Superior temporal gyrus (tissue), 1 donor: ENCODE results near the gene SLC25A22.

Source experiments
- DNase-seq: peaks from one replicate; pipeline ENCODE4 v3.0.0-alpha.2; 2016; ENCODE audit errors: extremely low spot score

Gene SLC25A22

DNA sequence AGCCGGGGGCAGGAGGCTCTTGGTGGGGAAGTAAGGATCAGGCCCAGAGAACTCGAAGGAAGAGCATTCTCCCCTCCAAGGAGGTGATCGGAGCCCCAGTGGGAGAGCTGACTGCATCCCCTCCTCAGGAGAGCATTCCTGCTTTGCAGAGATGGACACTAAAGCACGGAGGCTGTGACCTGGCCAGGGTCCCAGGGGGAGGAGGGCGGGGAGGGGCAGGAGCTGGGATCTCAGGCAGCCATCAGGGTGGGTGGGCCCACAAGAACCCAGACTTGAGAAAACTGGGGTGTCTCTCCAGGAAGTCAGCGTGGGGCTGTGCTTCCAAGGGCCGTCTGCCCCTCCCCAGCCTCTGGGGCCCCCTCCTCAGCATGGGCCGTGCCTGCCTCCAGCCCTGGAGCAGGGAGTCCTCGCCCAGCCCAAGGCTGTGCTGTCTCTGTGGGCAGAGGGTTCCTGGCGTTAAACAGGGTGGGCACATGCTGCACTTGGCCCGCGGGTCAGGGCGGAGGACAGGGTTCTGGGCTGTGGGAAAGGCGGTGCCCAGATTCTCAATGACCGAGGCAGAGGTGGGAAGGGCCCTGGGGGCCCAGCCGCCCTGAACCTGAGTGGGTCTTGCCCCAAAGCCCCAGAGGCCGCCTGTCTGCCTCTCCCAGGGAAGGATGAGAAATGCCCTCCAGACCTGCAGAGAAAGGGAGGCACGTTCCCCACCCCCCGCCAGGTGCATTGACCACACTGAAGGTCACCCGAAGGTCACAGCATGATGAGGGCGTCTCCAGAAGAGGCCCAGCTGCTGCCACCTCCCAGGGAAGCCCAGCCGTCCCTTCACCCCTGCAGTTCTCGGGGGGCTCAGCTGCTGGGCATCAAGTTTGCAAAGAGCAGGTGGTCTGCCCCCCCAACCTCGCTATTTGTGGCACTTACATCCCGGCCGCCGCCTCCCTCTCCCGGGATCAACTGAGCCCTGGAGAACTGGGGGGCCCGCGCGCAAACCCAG is 8.8 kb downstream of the SLC25A22 start:
- DNase-seq, result no peak

DNA sequence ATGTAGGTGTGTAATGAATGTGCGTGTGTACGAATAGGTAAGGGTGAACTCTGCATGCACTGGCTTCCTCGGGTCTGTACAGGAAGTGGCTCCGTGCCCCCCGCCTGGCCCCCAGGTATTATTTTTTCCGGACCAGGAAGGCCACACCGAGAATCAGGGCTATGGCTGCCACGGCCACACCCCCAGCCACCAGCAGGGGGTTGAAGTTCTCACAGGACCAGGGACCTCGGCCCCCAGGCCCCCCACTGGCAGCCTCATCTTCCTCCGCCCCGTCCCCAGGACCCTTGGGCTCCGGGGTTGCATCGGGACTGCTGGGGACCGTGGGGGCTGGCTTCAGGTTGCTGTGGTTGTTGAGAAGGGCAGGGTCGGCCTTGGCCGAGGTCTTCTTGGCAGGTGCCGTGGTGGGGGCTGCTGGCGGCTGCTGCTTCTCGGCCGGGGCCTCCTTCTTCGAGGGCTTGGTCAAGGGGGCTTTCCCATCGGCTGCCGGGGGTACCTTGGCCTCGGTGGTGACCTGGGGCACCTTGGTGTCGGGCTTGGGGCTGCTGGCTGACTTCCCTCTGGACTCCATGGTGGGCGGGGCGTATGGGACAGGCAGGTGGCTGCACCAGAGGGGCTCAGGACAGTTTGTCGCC is 10.0 kb downstream of the SLC25A22 start:
- no peak for DNase-seq

DNA sequence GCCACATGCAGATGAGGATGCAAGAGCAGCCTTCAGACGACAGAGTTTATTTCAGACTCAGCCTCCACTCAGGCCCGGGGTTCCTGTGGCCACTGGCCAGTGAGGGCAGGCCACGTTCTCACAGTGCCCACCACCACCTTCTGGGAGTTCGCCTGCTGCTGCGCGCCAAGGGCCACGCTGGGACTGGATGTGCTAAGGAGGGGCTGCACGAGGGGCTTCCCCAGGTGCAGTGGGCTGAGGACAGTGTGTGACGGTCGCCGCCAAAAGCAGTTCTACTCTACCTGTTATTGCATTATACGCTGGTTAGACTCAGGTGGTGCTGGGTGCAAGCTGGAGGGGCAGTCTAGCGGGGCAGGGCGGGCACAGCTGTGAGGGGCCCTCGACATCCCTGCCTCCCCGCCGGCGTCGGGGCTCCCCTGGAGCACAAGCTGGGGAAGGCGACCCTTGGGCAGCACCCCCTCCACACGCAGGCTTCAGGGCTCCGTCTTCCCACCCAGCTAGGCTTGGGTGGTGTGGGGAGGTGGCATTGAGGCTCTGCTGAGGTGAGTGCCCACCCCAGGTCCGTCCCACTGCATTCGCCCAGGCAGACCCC is 10.9 kb downstream of the SLC25A22 start:
- no peak for DNase-seq

DNA sequence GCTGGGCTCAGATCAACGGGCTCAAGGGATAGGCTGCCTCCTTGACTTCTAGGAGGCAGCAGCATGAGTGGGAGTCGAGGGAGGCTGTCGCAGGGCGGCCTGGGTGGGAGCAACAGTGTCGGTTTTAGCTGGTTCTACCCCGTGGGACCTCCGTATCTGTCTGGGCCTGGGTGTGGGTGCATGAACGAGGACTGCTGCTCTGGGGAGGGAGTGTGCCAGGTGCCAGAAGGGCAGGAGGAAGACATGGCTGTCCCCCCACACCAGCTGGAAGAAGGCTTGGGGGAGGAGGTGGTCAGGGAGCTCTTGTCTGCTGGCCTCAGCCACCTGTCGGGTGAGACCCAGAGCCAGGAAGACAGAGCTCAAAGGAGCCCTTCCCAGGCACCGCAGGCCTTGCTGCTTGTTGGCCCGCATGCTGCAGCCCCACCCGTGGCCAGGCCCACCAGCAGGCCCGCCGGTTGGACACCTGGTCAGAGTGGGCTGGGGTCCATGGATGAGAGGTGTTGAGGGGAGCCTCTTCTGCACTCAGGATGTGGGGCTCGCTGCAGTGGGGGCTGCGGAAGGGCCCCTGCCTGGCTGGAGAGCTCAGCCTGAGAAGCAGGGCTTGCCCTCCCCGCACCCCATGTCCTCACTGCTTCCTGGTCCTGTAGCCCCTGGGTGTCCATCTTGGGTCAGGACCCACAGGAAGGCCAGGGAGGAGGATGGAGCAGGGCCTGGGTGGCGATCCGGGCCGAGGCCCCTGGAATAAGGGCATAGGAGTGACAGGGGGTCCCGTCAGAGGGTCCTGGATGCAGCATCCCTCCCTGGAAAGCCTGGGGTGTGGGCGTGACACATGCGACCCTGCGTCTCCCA is 11.6 kb downstream of the SLC25A22 start:
- no peak for DNase-seq

DNA sequence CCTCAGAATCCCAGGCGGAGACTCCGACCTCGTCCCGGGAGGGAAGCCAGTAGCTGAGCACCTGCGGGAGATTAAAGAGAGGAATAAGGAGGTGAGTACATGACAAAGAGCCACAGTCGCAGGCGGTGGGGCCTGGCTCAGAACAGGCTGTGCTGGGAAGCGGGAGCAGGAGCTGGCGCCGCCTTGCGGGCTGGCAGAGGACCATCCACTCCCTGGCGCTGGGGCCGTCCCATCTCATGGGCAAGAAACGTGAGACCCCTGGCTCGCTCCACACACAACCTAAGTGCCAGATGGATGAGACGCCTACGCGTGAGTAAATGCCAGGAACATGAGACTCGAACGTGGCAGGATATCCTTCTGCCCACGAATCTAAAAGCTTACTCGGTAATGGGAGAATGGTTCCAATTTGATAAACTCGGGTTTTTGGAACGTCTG is 14.5 kb downstream of the SLC25A22 start:
- DNase-seq, result peak; percentile 88

DNA sequence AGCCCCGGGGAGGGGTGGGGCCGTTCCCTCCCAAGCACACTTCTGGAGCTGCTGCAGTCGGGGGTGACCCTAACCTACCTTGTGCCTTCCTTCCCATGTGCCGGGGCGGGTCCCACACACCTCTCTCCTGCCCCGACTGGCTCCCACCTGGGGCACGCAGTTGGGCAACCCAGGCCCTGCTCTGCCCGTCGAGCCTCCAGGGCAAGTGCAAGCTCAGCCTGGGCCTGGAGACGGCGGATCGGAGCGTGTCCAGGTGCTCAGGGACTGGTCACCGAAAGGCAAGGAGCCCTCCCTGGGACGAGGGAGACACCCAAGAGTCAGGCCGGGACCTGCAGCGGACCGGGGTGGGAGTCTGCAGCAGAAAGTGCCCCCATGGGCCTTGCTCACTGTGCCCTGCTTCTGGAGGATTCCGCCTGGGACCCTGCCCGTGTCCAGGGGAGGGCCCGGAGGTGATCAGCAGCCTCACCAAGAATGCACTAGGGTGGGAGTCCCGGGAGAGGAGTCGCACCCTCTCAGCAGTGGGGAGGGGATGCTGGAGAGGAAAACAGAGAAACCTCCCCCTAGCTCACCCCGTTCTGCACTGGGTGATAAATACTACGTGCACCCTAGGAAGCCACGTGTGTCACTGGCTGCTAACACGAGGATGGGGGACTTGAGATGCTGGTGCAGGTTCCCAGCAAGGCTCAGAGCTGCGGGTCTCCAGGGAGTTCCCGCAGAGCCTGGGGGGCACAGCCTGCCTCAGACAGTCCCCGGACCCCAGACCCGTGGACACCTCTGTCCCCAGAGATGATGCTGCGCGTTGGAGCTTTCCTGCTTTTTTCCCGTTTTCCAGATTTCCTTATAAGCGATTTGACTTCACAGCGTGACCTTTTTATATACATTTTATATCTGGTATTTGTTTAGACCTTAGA is 15.6 kb downstream of the SLC25A22 start:
- no peak for DNase-seq

DNA sequence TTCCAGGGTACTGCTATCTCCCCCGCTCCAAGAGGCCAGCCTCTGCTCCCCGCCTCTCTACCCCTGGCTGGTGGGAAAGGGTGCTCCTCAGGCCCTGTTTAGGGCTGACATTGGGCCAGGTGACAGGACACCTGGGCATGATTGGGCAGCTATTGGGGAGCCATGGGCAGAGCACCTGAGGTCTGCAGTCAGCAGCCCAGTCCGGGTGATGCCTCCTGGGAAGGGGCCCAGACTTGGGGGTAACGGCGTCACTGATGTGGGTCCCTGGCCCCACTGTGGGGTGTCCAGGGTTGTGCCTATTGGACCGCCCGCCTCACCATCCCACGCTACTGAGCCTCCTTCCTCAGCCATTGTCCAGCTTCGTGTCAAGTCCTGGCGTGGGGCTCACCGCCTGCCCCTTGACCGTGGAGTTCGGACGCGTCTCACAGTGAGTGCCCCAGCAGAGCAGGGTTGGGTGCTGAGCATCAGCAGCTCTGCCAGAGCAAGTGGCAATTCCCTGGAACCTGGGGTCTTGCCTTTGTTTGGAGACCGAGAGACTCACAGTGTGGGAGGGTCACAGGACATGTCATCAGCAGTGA is 18.0 kb downstream of the SLC25A22 start:
- DNase-seq, result no peak

DNA sequence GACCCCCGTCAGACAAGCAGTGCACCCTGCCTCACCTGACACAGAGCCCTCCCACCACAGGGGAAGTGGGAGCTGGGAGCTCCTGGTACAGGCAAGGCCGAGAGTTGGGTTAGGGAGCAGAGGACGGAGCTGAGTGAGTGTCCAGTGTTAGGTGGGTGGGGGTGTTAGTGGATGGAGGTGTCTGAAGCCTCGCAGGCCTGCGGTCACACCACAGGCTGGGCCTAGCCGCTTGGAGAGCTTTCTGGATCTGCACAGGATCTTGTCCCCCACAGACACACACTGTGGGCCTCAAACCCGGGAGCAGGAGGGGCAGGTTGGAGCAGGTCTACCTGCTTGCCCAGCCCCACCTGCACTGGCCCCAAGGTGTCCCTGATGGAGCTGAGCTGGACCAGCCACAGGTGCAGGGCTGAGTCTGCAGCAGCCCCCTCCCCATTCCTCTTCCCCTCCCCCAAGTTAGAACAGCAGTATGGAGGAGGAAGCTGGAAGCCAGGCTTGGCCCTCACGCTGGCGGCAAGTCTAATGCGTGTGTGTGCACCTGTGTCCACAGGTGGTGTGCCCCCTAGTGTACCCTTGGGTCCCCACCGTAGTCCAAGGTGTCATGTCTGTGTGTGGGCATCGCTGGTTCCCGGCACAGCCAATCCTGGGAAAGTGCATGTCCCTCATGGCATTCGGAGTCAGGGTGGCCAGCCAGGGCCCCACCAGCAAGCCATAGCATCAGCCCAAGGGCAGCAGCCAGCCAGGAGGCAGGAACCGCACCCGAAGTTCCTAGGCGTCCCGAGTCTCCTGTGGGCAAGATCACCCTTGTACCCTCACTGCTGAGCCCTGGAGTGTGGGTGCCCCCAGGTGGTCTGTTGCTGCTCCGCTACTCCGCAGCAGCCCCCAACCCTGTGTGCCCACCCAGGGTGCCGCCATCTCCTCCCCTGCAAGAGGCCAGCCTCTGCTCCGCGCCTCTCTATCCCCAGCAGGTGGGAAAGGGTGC is 18.8 kb downstream of the SLC25A22 start:
- no peak for DNase-seq

DNA sequence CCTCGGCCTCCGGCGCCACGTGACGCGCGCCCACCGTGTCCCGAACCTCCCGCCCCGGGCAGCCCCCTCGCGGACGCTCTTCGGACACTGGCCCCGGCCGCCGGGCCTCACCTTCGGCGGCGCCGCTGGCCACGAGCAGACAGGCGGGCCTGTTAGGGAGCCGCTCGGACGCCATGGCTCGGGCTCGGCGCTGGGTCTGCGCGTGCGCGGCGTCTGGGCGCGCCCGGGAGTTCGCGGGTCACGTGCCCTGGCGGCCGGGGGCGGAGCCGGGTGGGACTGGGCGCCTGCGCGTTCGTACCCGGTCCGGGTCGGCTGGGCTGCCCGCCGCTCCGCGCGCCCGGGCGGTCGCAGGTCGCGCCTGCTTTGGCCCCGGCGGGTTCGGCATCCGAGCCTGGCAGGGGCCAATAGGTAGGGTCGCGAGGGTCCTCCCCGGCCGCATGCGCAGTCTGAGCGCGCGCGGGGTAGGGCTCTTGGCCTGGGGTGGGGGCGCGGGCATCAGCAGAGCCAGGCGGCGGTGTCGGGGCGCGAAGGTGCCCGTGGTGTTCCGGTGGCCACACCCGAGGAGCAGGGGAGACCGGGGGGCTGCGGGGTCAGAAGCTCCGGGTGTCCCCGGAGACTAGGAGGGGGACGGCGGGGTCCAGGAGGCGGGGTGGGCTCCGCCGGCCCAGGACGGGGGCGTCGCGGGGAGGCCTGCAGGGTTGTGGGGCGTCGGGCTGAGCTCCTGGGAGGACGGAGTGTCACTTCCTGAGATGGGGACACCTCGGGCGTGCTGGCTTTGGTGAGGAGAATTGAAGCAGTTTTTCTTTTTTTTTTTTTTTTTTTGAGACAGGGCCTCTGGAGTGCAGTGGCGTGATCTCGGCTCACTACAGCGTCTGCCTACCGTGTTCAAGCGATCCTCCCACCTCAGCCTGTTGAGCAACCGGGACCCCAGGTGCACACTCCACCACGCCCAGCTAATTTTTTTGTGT is 20.5 kb downstream of the SLC25A22 start, which contains the start of gene GATD1:
Gene GATD1 (minus strand): TSS at position 200 of the 968 bp plus-strand sequence. CDS start 25 bp downstream, at position 175.
- peak; percentile 87 for DNase-seq

DNA sequence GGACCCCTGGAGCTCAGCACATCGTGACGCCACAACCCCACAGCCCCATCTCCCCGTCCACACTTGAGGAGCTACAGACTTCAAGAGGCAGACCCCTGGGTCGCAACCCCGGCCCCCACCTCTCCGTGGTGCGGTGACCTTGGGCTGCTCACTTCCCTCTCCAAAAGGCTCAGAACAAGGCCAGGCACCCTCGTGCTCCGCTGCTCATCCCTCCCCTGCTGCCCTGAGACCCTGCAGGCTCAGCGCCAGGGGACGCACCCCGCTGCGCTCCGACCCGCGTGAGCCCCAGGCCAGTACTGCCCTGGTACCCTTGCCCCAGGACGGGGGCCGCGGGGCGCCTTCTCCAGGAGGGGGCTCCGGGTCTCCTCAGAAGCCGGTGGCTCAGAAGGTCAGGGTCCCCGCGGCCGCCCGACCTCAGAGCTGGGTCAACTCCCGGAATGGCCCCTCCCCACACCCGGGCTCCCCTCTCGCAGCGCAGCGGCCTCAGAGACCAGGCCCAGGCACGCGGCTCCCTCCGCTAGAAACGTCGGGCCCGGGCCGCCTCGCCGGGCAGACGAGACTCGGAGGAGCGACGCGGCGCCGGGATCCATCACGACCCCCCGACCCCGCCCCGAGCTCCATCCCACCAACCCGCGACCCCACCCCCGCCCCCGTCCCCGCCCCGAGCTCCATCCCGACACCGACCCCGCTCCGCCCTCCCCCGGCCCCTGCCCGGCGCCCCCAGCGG is 21.4 kb downstream of the SLC25A22 start:
- no peak for DNase-seq

DNA sequence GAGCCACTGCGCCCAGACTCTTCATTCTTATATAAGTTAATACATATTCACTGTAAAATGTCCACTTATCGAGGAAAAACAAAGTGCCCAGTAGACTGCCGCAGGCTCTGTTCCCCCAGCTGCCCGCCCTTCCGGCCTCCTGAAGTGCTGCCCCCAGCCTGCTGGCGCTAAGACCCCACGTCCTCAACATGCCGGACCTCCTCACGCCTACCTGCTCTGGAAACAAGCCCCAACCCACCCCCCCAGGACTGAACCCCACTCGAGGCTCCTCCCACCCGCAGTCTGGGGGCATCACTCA is 21.9 kb downstream of the SLC25A22 start:
- no peak for DNase-seq

DNA sequence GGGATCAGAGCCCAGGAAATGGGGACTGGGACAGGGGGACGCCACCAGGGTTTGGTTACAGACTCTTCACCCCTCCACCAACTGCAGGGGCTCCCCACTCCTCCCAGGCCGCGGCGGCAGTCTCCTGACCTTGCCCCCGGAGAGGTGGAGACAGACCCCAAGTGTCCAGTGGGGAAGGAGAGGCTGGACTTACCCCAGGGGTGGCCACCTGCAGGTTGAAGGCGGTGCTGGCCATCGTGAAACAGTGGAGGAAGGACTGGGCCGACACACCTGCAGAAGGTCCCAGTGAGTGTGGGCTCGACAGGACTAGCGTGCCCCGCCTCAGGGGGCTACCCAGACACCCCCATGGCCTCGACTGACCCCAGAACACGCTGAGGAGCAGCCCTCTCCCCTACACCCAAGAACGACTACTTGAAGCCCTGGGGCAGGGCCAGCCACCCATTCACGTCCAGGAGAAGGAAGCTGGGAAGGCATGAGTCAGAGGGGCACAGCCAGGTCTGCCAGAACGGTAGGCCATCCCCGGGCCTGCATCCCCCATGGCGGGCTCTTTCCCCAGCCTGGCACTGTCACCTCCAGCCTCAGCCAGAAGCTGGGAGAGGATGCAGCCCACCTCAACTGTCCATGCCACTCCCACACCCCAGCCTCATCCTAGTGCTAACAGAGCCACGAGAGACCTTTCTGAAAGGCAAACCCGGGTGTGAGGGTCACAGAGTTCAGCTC is 23.0 kb downstream of the SLC25A22 start:
- no peak for DNase-seq

DNA sequence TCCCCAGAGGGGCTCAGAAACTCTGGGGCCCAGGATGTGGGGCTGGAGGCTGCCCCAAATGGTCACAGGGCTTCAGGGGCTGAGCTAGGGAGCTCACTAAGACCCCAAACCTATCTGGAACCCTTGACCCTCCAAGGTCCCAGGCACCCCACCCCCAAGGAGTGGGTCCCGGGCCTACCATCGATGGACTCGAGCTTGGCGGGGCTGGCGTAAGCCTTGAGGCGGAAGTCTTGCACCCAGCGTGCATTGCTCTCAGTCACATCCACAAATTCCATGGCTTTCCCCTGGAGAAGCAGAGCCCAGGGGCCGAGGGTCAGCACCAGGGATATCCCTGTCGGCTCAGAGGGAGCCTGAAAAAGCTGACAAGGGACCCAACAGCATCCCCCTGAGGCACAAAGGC is 24.3 kb downstream of the SLC25A22 start:
- no peak for DNase-seq

DNA sequence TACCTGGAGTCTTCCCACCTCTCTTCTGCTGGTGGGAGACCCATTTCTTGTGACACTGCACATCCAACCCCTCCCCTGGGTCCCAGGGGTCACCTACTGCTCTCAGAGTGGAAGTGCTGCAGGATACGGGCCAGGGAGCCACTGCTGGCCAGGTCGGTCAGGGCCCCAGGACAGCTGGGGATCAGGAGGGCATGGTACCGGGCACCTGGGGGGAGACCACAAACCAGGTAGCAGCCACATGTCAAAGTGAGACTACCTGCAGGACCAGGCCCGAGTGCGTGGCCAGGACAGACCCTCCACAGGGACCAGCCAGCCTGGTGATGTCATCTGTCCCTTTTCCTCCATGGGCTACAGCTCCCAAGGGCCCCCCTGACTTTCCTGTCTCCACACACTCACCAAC is 24.7 kb downstream of the SLC25A22 start:
- DNase-seq, result no peak

DNA sequence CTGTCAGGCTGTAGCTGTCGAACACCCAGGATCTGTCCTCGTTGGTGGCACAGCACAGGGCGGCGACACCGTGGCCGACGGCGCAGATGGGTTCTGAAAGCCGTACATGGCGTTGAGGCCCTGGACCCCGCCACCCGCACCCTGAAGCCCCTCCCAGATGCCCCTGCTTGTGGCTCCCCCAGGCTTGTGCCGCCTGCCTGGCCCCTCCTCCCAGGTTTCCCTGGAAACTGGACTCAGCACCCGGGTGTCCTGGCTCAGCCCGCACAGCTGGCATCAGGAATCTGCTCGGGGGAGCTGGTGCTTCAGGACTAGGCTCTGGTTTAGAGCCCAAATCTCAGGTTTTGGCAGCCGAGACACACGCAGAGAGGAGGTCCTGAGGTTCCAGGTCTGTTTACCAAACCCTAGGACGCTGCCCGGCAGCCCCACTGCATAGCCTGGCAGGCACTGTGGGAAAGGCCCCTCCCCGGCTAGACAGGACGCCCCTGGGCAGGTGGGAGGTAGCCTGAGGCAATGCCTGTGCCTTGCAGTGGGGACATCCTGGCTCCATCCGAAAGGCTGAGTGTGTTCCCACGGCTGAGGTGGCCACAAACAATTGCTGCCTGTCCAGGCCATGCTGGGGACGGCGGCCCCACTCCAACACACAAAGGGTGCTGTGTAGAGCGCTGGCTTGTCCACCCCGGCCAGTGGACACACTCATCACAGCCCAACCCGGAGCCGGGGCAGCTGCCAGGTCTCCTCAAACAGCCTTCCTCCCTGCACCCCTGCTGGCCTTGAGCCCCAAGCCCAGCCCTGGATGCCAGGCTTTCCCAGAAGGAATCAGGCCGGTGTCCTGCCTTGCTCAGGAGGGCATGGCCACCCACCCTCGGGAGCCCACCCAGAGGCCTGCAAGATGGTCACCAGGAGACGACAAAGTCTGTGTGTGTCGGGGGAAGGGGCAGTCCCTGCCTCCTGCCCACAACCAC is 25.4 kb downstream of the SLC25A22 start:
- DNase-seq, result peak; percentile 89
